Central memory CD4-positive, alpha-beta T cell (primary cell): ENCODE results near the gene LOXL1.

Source experiments
- DNase-seq: peaks from one replicate; pipeline ENCODE4 v3.0.0; 2022
- total RNA-seq, 3 experiments: gene quantifications; one replicate each; lab custom pipeline; 2026; lab: John Stamatoyannopoulos, UW

Gene LOXL1
- 0.71 to 1.3 (median 0.96) reads per million in 3 experiments for total RNA-seq

GRCh38 chr15:73926219-73927002 is at the start of gene LOXL1:
TSS of gene LOXL1 (plus strand) at chr15:73926462. CDS start at chr15:73926784, 322 bp downstream.
- DNase-seq = no peak

DNA sequence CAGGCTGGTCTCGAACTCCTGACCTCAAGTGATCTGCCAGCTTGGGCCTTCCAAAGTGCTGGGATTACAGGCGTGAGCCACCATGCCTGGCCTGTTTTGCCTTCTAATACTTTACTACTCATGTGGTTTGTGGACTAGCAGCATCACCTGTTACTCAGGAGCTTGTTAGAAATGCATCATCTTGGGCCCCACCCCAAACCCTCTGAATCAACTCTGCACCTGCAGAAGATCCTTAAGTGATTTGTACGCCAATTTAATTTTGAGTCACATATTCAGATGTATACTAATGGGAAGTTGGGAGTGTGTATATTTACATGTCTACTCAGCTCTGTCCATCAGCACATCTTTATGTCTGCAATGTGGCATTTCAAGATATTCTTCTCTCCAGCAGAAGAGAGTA is 46.8 kb upstream of the LOXL1 start:
- DNase-seq = no peak

DNA sequence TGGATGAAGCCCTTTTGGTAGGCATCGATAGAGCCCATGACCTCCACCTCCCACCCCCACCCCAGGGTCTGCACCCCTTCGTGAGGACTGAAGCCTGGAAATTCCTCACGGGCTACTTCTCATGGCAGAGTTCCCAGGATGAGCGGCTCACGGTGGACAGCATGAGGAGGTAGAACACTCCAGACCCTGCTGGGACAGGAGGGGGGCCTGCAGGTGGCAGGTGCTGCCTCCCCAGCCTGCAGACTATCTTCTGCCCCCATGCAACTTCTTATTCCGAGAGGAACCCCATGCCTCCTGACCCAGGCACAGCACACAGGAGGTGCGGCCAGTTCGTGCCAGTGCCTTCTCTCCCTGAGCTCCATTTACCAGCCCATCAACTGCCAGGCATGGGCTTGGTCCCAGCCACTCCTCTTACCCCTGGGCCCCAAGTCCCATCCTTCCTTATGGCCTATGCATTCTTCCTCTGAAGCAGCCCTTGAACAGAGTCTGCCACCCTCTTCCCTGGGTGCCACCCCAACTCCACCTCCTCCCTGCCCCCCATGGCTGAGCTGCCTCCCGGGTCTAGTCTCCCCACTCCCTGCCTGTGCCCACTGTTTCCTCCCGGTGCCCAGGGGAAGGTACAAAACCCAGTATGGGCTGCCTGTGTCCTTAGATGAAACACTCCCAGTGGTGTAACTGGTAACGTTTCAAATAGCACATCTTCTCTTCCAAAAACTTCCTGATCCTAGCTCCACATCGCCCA is 44.5 kb upstream of the LOXL1 start:
- no peak for DNase-seq

DNA sequence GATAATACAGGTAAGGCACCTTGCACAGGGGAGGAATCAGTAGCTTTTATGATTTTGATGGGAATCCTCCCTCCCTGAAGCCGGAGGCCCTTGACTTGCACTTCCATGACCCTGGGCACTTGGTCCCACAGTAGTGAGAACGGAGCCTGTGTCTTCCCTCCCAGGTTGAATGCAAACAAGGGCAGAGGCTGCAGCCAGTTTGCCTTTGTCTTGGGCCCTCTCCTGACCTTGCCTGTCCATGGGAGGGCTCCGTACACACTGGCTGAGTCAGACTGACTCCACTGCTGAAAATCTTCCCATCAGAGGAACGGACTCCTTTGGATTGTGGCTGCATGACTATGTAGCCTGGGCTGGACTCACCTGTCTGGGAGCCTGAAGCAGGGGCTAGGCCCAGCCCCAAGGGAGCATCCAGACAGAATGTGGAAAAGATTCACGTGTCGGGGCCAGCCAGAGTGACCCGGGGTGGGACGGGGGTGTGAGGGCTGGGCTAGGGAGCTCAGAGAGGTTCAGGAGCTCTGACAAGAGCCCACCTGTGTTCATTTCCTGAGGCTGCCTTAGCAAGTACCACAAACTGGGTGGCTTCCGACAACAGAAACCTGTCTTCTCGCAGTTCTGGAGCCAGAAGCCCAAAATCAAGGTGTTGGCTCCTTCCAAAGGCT is 43.4 kb upstream of the LOXL1 start:
- no peak for DNase-seq

GRCh38 chr15:73884159-73884558 is 42.1 kb upstream of the LOXL1 start:
- no peak for DNase-seq

GRCh38 chr15:73885954-73886700 is 40.1 kb upstream of the LOXL1 start:
- DNase-seq = no peak

DNA sequence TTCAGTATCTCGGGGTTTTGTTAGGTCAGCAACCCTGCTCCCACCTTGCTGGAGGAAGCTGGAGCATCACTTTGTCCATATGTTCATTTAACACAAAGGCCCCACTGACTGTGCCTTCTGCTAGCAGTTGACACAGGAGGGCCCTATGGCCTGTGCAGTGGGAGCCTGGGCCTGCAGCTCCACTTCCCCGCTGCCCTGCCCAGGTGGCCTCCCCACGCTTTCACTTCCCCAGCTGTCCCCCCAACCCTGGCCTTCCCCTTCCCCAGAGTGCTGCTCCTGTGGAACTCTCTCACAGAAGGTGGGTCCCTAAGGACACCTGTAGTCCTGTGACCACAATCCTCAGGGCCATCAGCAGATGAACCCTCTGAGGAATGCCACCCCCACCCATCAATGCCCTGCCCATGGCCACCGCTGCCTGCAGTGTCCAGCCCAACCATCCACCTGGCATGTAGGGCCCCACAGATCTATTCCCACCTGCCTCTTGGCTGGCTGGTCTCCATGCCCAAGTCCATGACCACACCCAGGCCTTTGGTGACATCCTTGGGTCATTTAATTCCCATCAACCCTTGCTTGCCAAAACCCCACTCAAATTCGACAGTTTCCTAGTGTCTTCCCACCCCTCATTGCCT is 39.4 kb upstream of the LOXL1 start:
- DNase-seq = no peak

DNA sequence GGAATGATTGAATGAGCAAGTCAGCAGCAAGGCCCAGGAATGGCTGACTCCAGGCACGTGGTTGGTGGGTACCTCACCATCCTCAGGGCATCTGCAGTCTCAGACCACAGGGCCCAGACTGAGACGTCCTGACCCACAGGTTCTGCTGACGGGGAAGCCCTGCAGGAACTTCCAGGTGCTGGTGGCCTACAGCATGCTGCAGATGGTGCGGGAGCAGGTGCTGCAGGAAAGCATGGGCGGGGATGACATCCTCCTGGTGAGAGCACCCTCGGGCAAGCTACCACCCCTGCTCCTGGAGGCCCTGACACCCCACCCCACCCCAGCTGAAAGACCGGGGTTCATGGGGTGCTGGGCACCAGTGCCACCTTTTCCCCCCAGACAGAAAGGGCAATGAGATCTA is 38.8 kb upstream of the LOXL1 start:
- no peak for DNase-seq

GRCh38 chr15:73888224-73889041 is 37.8 kb upstream of the LOXL1 start:
- DNase-seq = no peak

- no peak for DNase-seq
Observed at GRCh38 chr15:73889053-73889761, 37.1 kb upstream of the LOXL1 start.

DNA sequence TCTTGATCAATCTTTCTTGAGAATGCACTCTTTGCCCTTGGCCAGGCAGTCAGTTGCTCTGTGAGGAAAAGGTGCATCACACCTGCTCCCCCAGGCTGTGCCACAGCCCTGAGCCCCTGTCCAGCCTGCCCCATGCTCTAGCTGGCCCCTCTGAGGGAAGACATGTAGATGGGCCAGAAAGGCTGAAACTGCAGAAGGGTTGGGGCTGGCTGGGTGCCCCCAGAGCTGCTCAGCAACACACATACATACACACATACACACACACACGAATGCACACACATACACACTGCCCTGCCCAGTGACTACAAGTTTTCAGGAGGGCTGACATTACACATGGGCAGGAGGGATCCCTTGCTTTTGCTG is 36.5 kb upstream of the LOXL1 start:
- DNase-seq = no peak

DNA sequence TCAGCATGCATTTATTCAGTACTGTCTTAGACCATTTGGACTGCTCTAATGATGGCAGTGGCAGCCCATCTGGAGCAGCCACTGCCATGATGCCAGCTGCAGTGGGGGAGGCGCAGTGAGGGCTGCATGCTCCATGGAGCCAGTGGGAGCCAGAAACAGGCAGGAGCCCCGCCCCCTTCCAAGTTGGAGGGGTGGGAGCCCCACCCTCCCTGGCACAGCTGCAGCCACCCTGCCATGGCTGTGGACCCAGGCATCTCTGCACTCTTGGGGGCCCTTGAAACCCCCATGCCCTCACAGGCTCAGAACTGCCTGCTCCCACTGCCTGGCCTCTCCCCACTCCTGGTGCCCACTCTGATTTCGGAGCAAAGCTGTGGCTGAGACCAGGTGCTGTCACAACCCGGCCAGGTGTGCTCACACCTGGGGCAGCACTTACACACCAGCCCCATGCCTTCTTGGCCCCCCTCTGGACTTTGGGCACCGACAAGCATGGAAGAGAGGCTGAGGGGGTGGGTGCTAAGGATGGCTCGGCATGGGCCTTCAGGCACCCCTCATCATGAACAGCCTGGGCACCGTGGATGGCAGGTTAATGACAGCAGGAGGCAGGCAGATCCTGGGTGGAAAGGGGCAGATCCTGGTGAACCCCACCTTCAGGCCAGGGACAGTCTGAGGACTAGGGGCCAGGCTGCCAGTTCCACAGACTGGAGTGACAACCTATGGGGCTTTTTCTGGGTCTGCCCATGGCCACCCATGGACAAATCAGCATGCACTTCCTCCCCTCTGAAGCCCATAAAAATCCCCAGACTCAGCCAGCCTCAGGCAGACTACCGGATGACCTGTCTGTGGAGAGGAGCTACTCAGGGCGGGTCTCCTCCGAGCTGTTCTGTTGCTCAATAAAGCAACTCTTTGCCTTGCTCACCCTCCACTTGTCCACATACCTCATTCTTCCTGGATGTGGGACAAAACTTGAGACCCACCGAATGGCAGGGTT is 34.6 kb upstream of the LOXL1 start:
- no peak for DNase-seq

DNA sequence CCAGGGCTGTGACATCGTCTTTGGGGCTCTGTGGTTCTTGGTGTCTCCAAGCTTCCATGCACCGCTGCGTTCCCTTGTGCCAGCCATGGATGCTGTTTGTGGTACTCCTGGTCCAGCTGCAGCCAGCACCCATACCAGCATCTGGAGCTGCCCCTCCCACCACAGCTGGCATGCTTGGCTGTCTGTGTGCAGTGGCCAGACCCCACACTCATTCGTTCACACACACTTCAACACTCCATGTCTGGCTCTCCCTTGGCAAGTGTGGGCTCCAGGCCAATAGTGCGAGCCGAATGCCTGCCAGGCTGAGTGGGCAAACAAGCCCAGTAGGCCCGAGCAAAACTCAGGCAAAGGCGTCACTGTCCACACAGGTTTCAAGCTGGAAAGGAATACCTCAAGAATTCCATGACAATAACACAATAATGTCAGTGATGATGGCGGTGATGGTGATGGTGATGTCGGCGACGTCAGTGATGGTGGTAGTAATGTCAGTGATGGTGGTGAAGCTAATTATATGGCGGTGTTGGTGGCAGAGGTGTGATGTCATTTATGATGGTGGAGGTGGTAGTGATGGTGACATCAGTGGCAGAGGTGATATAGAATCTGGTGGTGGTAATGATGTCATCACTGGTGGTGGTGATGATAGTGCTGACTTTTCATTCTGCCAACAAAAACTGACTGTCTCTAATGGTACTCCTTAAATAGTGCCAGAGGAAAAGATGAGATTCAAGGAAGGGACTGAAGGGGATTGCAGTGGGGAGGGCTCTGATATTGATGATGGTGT is 33.6 kb upstream of the LOXL1 start:
- no peak for DNase-seq

DNA sequence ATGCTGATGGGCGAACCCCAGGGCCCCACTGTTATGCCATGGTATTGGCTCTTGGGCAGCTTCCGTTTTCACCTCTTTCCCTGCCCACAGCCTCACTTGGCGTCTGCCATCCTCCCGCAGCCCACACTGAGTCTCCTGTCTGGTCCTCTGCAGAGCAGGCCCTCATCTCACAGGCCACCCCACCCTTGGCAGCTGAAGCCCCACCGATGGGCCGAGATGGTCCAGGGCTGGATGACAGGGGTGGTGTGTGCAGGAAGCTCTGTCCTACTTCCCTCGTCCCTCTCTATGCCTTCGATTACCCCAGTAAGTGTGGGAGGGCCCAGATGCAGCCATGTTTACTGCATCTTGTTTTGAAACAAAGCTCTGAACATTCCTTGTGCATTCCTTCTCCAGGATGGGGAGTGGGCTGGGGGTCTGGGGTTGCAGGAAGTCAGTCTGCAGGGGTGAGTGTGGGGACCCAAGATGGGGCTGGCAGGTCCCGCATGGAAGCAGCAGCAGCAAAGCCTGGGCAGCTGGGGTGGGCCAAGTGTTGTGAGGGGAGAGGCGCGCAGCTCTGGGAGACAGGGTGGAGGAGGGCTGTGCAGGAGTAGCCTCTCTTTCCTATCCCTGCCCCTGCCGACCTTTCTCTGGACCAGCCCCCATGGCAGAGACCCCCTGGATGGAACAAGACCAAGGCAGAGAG is 32.0 kb upstream of the LOXL1 start:
- DNase-seq = no peak

DNA sequence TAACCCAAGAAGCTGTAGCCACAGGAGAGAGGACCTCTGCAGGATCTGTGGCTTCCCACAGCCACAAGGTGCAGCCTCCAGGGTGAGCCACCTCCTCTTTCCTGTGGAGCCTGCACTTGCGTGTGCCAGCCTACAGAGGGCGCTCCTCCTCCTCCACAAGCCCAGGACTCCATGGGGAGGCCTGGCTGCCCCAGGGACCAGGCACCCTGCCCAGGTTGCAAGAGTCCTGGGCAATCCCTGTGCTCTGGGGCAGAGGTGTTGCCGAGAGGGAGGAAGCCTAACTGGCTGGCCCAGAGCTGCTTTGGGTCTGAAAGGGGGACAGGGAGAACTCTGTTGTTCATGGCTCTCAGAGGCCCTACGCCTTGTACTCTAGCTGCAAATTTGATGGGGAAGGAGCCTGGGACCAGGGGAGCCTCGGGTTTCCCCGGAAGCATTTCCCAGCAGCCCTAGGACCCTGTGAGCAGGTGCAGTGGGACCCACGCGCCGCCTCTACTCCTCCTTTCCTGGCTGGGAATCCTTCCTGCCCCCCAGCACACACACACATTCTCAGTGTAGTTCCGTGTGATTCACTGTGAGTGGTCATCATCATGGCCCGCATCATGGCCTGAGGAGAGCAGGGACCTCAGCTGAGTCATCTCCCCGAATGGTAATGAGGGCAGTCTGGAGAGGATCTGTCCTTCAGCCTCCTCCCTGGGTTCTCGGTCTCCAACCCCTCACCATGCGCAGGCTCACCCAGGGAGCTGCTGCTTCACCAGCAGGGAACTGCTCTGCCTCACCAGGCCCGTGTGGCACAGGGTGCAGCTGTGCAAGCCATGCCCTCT is 28.6 kb upstream of the LOXL1 start:
- DNase-seq = peak; percentile 45

DNA sequence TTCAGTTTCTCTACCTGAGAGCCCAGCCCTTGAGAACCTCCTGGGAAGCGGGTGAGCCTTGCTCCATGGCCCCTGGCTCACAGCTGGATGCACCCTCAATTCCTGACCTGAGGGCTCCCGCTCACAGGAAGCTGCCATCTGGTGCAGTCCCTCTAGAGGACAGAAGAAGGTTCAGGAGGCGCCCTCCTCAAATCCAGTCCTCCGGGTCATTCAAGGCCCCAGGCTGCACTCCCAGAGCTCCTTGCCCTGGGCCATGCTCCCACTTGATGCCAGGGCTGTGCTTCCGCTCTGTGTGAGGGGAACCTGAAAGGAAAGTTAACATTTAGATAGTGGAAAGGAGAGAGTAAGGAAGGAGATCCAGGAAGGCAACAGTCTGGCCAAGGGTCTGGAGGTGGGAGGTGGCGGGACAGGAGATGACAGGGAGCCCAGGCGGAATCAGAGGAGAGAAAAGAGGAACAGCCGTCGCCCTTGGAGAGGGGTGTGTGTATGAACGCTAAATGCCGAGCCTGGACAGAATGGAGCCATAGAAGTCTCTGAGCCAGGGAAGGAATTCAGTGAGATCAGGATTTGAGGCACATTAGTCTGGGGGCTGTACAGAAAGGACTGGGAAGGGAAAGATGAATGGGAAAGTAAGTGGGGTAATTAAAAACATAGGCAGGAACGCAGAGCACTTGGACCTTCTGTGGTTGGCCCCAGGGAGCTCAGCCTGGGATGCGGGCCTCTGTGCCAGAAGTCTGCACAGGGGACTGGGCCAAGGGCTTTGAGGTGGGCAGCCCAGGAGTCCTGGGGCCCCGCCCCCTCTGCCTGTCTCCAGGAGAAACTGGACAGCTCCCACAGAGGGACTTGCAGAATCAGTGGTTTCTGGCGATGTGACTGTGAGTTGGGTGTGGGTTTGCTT is 26.8 kb upstream of the LOXL1 start:
- no peak for DNase-seq
